ENCODE data around the gene SIX3.

- no peak for TF ChIP-seq ZNF274 (IDR thresholded peaks at IDR 0.05; ENCODE audit: low read depth, low read length)
- no peak for TF ChIP-seq SUZ12 (IDR thresholded peaks at IDR 0.05; ENCODE audit: extremely low read depth, insufficient read depth, insufficient read length)
- TF ChIP-seq YY1 (IDR thresholded peaks at IDR 0.05; ENCODE audit: insufficient read depth, insufficient read length): no peak
These were observed 42.5 kb downstream of the SIX3 start for GRCh38 chr2:44983836-44984604.

Measured in NT2/D1 (cell line).